ENCODE measurements around the gene IGLL5. TPM values are rescaled to one million over a fixed set of nuclear protein-coding genes. Genes with fewer than 3 reads are reported as not detected.

The IGLL5 gene
- total RNA-seq, 1 donor from 2014 or later = not detected

DNA sequence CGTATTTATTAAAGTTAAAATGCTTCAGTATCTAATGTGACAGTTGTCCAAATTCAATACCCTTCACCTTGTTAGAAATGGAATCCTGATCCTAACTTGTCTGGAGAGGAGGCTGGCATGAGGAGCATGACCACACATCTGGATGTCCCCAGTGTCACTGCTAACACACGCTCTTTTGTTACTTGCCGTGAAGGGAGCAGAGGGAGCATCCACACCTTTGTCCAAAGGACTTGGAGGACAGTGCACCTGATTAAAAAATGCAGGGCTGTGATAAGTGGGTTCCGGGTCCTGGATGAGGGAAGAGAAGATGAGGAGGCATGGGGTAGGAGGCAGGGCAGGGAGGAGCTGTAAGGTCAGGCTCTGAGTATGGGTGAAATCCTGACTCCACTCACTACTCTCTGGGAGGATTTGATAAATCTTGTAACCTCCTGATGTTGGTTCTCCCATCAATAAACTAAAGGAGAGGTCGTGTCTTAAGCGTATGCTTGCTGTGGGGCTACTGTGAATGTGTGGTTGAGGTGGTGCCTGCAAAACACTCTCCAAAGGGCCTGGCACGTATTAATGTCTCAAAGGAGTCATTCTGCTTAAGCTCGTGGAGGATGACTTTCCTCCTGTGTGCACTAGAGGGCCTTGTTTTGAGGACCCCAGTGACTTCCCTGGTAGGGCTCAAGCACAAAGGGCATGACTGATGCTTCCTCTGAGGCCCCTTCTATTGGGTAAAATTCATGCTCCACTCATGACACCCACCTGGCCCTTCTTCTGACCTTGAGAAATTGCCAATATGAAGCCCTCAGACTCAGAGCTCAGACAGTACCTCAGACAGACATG, 16.8 kb upstream of the IGLL5 start:
- Mint-ChIP-seq H3K27me3 (ENCODE audit: unreplicated experiment) (peaks cover 24% of the 10 kb centered on the region), H3K36me3 (ENCODE audit: unreplicated experiment) (no peaks in the 10 kb centered on the region), H3K4me1 (ENCODE audit: unreplicated experiment) (no peaks in the 10 kb centered on the region), H3K4me3 (ENCODE audit: unreplicated experiment) (no peak overlapping the region), H3K27ac (ENCODE audit: unreplicated experiment) (no peak overlapping the region), H3K9me3 (ENCODE audit: unreplicated experiment) (peaks cover 4% of the 10 kb centered on the region)
- TF ChIP-seq, protein P1, sequence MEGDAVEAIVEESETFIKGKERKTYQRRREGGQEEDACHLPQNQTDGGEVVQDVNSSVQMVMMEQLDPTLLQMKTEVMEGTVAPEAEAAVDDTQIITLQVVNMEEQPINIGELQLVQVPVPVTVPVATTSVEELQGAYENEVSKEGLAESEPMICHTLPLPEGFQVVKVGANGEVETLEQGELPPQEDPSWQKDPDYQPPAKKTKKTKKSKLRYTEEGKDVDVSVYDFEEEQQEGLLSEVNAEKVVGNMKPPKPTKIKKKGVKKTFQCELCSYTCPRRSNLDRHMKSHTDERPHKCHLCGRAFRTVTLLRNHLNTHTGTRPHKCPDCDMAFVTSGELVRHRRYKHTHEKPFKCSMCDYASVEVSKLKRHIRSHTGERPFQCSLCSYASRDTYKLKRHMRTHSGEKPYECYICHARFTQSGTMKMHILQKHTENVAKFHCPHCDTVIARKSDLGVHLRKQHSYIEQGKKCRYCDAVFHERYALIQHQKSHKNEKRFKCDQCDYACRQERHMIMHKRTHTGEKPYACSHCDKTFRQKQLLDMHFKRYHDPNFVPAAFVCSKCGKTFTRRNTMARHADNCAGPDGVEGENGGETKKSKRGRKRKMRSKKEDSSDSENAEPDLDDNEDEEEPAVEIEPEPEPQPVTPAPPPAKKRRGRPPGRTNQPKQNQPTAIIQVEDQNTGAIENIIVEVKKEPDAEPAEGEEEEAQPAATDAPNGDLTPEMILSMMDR (IDR thresholded peaks at IDR 0.05) = no peak
- no peak for DNase-seq (ENCODE audit: extremely low spot score, unreplicated experiment)

DNA sequence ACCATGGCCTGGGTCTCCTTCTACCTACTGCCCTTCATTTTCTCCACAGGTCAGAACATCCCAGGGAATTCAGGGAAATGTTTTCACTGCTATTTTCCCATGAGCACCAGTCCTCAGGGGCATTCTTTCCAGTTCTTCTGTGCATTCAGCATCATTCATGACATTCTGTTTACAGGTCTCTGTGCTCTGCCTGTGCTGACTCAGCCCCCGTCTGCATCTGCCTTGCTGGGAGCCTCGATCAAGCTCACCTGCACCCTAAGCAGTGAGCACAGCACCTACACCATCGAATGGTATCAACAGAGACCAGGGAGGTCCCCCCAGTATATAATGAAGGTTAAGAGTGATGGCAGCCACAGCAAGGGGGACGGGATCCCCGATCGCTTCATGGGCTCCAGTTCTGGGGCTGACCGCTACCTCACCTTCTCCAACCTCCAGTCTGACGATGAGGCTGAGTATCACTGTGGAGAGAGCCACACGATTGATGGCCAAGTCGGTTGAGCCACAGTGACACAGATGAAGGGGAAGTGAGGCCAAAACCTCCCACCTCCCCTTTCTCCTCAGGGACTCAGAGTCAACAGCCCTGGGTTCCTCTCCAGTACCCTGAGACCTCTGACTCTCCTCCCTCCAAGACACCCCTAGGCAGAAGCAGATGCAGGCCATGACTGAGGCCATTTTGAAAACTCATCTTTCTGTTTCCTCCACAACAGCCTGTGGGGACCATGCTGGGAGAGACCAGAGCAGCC, 15.9 kb upstream of the IGLL5 start:
- no peak overlapping the region for H3K27ac Mint-ChIP-seq (ENCODE audit: unreplicated experiment)
- peak; percentile 63 for DNase-seq (ENCODE audit: extremely low spot score, unreplicated experiment)
- peaks cover 23% of the 10 kb centered on the region for H3K27me3 Mint-ChIP-seq (ENCODE audit: unreplicated experiment)
- no peaks in the 10 kb centered on the region for H3K36me3 Mint-ChIP-seq (ENCODE audit: unreplicated experiment)
- H3K9me3 Mint-ChIP-seq (ENCODE audit: unreplicated experiment) = peaks cover 4% of the 10 kb centered on the region
- TF ChIP-seq, protein P1 (IDR thresholded peaks at IDR 0.05) = no peak
- no peaks in the 10 kb centered on the region for H3K4me1 Mint-ChIP-seq (ENCODE audit: unreplicated experiment)
- H3K4me3 Mint-ChIP-seq (ENCODE audit: unreplicated experiment) = no peak overlapping the region

DNA sequence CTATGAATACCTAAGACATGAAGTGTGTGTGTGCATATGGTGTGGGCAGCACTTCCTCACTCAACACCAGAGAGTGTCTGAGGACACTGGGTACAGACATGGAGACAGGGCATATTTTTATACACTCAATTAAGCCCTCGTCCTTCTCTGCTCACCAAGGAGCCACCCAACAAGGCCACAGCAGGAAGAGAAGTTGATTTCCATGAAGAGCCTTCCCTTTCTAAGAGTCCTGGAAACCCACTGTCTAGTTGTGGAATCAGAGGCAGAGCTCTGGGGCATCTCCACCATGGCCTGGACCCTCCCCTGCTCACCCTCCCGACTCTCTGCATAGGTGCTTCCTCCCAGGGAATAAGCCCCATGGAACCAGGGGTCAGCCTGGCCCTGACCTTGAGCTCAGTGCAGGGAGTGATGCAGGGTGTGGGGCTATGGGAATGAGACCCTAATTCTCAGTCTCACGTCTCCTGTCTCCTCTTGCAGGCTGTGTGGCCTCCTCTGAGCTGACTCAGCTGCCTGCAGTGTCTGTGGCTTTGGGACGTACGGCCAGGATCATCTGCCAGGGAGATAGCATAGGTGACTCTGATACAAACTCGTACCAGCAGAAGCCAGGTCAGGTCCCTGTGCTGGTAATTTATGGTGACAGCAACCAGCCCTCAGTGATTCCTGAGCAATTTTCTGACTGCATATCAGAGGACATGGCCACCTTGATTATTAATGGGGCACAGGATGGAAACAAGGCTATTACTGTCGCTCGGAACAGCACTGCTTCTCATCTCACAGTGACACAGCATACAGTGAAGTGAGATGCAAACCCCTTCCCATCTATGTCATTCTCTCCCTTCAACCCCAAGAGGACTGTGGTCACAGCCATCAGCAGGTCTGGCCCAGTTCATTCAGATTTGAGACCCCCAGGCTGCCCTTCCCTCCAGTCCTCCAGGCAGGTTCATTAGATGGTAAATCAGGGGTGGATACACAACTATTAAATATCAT, 14.6 kb upstream of the IGLL5 start:
- H3K27me3 Mint-ChIP-seq (ENCODE audit: unreplicated experiment) = peaks cover 17% of the 10 kb centered on the region

DNA sequence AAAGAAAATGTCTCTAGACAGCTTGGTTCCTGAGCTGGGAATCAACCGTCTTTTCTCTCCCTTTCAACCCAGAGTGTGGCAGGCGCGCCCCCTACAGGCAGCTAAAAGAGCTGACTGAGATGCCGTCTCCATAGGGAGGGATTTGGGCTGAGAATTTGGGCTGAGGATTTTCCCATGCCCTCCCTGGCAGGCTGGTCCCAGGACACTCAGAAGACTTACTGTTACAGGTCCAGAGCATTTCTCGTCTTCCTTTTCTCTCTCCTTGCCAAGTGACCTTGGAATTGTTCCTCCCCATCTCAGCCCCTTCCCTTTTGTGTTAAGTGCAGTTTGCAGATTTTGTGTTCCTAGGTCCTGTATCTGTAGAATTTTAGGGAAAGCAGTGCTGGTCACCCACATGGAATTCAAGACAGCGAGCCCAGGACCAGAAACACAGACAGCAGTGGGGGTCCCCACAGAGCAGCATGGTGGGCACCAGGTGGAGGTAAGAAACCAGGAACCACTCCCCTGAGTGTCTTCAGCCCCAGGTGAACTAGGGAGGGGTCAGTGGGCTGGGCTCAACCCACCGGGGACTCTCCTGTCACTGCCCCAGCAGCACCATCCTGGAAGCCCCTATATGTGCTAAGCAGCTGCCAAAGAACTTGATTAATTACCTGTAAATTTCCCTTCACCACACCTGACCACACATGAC, 9.9 kb upstream of the IGLL5 start:
- Mint-ChIP-seq H3K36me3 (ENCODE audit: unreplicated experiment) (no peaks in the 10 kb centered on the region), H3K4me3 (ENCODE audit: unreplicated experiment) (no peak overlapping the region), H3K4me1 (ENCODE audit: unreplicated experiment) (no peaks in the 10 kb centered on the region), H3K27ac (ENCODE audit: unreplicated experiment) (no peak overlapping the region), H3K27me3 (ENCODE audit: unreplicated experiment) (peaks cover 8% of the 10 kb centered on the region), H3K9me3 (ENCODE audit: unreplicated experiment) (peaks cover 4% of the 10 kb centered on the region)
- TF ChIP-seq, protein P1 (IDR thresholded peaks at IDR 0.05) = peak; percentile 57
- peak; percentile 84 for DNase-seq (ENCODE audit: extremely low spot score, unreplicated experiment)

More for the DNA sequence above, 14.6 kb upstream of the IGLL5 start:
- Mint-ChIP-seq H3K4me3 (ENCODE audit: unreplicated experiment) (no peak overlapping the region), H3K9me3 (ENCODE audit: unreplicated experiment) (peaks cover 4% of the 10 kb centered on the region), H3K36me3 (ENCODE audit: unreplicated experiment) (no peaks in the 10 kb centered on the region), H3K4me1 (ENCODE audit: unreplicated experiment) (no peaks in the 10 kb centered on the region), H3K27ac (ENCODE audit: unreplicated experiment) (no peak overlapping the region)
- DNase-seq (ENCODE audit: extremely low spot score, unreplicated experiment) = peak; percentile 64
- TF ChIP-seq, protein P1 (IDR thresholded peaks at IDR 0.05) = no peak

Data from osteocyte (in vitro differentiated cells).